HEK293 (cell line): ENCODE data around the gene CSPG4.

Experiments
- BCL11A ChIP-seq: fragments of 450-650 bp; formaldehyde crosslinking; IDR thresholded peaks from 2 replicates; pipeline ENCODE4 v1.5.1; 2016; ENCODE audit warnings: low read depth, missing biosample characterization, missing genetic modification characterization
- GLIS2 ChIP-seq: fragments of 450-650 bp; formaldehyde crosslinking; IDR thresholded peaks from 2 replicates; pipeline ENCODE4 v1.5.1; 2016; ENCODE audit warnings: missing biosample characterization, missing genetic modification characterization
- IKZF3 ChIP-seq: fragments of 450-650 bp; IDR thresholded peaks from 2 replicates; pipeline ENCODE4 v1.5.0; 2018; ENCODE audit warnings: missing biosample characterization, mild to moderate bottlenecking, missing genetic modification characterization, moderate library complexity
- KLF8 ChIP-seq: fragments of 450-650 bp; formaldehyde crosslinking; IDR thresholded peaks from 2 replicates; pipeline ENCODE4 v1.5.1; 2016; ENCODE audit warnings: missing biosample characterization, missing genetic modification characterization
- PATZ1 ChIP-seq: fragments of 450-650 bp; formaldehyde crosslinking; IDR thresholded peaks from 2 replicates; pipeline ENCODE4 v1.5.1; 2016; ENCODE audit warnings: missing biosample characterization, missing genetic modification characterization
- SP2 ChIP-seq: fragments of 450-650 bp; formaldehyde crosslinking; IDR thresholded peaks from 2 replicates; pipeline ENCODE4 v1.5.1; 2016; ENCODE audit warnings: missing biosample characterization, missing genetic modification characterization
- SP3 ChIP-seq: fragments of 450-650 bp; formaldehyde crosslinking; IDR thresholded peaks from 2 replicates; pipeline ENCODE4 v1.5.1; 2016; ENCODE audit warnings: missing biosample characterization, missing genetic modification characterization
- SP7 ChIP-seq: fragments of 450-650 bp; formaldehyde crosslinking; IDR thresholded peaks from 2 replicates; pipeline ENCODE4 v1.5.1; 2016; ENCODE audit warnings: missing biosample characterization, missing genetic modification characterization
- ZFP69B ChIP-seq: fragments of 450-650 bp; formaldehyde crosslinking; IDR thresholded peaks from 2 replicates; pipeline ENCODE4 v1.5.1; 2016; ENCODE audit warnings: missing biosample characterization, missing genetic modification characterization
- ZNF140 ChIP-seq: fragments of 450-650 bp; formaldehyde crosslinking; IDR thresholded peaks from 2 replicates; pipeline ENCODE4 v1.5.1; 2016; ENCODE audit warnings: missing biosample characterization, missing genetic modification characterization
- ZNF148 ChIP-seq: fragments of 450-650 bp; formaldehyde crosslinking; IDR thresholded peaks from 2 replicates; pipeline ENCODE4 v1.5.0; 2017; ENCODE audit warnings: missing biosample characterization, missing genetic modification characterization, borderline replicate concordance
- ZNF174 ChIP-seq: fragments of 450-650 bp; formaldehyde crosslinking; IDR thresholded peaks from 2 replicates; pipeline ENCODE4 v1.5.0; 2017; ENCODE audit warnings: missing biosample characterization, mild to moderate bottlenecking, missing genetic modification characterization
- ZNF184 ChIP-seq: fragments of 450-650 bp; IDR thresholded peaks from 2 replicates; pipeline ENCODE4 v1.5.1; 2018; ENCODE audit warnings: missing biosample characterization, mild to moderate bottlenecking, missing genetic modification characterization
- ZNF350 ChIP-seq: fragments of 450-650 bp; formaldehyde crosslinking; IDR thresholded peaks from 2 replicates; pipeline ENCODE4 v1.5.0; 2017; ENCODE audit warnings: missing biosample characterization, mild to moderate bottlenecking, missing genetic modification characterization
- ZNF571 ChIP-seq: fragments of 450-650 bp; formaldehyde crosslinking; IDR thresholded peaks from 2 replicates; pipeline ENCODE4 v1.5.0; 2017; ENCODE audit warnings: missing biosample characterization, missing genetic modification characterization
- ZNF692 ChIP-seq: fragments of 450-650 bp; formaldehyde crosslinking; IDR thresholded peaks from 2 replicates; pipeline ENCODE4 v1.5.1; 2016; ENCODE audit warnings: missing biosample characterization, missing genetic modification characterization
- ZNF830 ChIP-seq: fragments of 450-650 bp; IDR thresholded peaks from 2 replicates; pipeline ENCODE4 v1.5.0; 2018; ENCODE audit warnings: missing biosample characterization, missing genetic modification characterization, low read depth, mild to moderate bottlenecking, moderate library complexity
- TF ChIP-seq, protein P1 (sequence below): fragments of 450-650 bp; IDR thresholded peaks from 2 replicates; pipeline ENCODE4 v1.5.1; 2018; ENCODE audit warnings: missing biosample characterization, mild to moderate bottlenecking, missing genetic modification characterization
- TF ChIP-seq, protein P2 (sequence below): fragments of 450-650 bp; formaldehyde crosslinking; IDR thresholded peaks from 2 replicates; pipeline ENCODE4 v1.5.1; 2017; ENCODE audit warnings: missing biosample characterization, mild to moderate bottlenecking, missing genetic modification characterization, moderate library complexity
- TF ChIP-seq, protein P3 (sequence below): fragments of 450-650 bp; formaldehyde crosslinking; conservative IDR thresholded peaks from 2 replicates; pipeline ENCODE4 v1.5.1; 2016; ENCODE audit warnings: low read depth, missing biosample characterization, missing genetic modification characterization
- TF ChIP-seq, protein P4 (sequence below): fragments of 450-650 bp; formaldehyde crosslinking; IDR thresholded peaks from 2 replicates; pipeline ENCODE4 v1.5.1; 2016; ENCODE audit warnings: missing biosample characterization, missing genetic modification characterization

Gene CSPG4

GRCh38 chr15:75647370-75648155 is 65.1 kb downstream of the CSPG4 start, which contains the start of gene SNX33 (continued):
- TF ChIP-seq, protein P1, sequence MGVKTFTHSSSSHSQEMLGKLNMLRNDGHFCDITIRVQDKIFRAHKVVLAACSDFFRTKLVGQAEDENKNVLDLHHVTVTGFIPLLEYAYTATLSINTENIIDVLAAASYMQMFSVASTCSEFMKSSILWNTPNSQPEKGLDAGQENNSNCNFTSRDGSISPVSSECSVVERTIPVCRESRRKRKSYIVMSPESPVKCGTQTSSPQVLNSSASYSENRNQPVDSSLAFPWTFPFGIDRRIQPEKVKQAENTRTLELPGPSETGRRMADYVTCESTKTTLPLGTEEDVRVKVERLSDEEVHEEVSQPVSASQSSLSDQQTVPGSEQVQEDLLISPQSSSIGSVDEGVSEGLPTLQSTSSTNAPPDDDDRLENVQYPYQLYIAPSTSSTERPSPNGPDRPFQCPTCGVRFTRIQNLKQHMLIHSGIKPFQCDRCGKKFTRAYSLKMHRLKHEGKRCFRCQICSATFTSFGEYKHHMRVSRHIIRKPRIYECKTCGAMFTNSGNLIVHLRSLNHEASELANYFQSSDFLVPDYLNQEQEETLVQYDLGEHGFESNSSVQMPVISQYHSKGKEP (tag by site-specific recombination): peak; percentile 69; the same call in 1 of the 2 replicates
- TF ChIP-seq IKZF3 (tag by site-specific recombination) (peak; percentile 83), ZNF140 (tag by site-specific recombination) (0 out of 2 replicates have a peak, but pooled peaks have one; percentile 6), ZNF148 (tag by site-specific recombination) (no peak), SP2 (peak; percentile 86), ZNF571 (no peak), ZNF174 (tag by site-specific recombination) (no peak), BCL11A (peak; percentile 70), GLIS2 (tag by site-specific recombination) (peak; percentile 94), ZNF184 (tag by site-specific recombination) (peak; percentile 87), PATZ1 (tag by site-specific recombination) (peak; percentile 91), ZFP69B (tag by site-specific recombination) (peak; percentile 38; the same call in 1 of the 2 replicates), SP3 (tag by site-specific recombination) (peak; percentile 93), ZNF692 (tag by site-specific recombination) (peak; percentile 73; the same call in 1 of the 2 replicates), ZNF830 (tag by site-specific recombination) (no peak), SP7 (tag by site-specific recombination) (peak; percentile 54; the same call in 1 of the 2 replicates), ZNF350 (tag by site-specific recombination) (no peak), KLF8 (tag by site-specific recombination) (peak; percentile 89)
- TF ChIP-seq, protein P2, sequence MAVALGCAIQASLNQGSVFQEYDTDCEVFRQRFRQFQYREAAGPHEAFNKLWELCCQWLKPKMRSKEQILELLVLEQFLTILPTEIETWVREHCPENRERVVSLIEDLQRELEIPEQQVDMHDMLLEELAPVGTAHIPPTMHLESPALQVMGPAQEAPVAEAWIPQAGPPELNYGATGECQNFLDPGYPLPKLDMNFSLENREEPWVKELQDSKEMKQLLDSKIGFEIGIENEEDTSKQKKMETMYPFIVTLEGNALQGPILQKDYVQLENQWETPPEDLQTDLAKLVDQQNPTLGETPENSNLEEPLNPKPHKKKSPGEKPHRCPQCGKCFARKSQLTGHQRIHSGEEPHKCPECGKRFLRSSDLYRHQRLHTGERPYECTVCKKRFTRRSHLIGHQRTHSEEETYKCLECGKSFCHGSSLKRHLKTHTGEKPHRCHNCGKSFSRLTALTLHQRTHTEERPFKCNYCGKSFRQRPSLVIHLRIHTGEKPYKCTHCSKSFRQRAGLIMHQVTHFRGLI: peak; percentile 69; the same call in 1 of the 2 replicates
- TF ChIP-seq, protein P3, sequence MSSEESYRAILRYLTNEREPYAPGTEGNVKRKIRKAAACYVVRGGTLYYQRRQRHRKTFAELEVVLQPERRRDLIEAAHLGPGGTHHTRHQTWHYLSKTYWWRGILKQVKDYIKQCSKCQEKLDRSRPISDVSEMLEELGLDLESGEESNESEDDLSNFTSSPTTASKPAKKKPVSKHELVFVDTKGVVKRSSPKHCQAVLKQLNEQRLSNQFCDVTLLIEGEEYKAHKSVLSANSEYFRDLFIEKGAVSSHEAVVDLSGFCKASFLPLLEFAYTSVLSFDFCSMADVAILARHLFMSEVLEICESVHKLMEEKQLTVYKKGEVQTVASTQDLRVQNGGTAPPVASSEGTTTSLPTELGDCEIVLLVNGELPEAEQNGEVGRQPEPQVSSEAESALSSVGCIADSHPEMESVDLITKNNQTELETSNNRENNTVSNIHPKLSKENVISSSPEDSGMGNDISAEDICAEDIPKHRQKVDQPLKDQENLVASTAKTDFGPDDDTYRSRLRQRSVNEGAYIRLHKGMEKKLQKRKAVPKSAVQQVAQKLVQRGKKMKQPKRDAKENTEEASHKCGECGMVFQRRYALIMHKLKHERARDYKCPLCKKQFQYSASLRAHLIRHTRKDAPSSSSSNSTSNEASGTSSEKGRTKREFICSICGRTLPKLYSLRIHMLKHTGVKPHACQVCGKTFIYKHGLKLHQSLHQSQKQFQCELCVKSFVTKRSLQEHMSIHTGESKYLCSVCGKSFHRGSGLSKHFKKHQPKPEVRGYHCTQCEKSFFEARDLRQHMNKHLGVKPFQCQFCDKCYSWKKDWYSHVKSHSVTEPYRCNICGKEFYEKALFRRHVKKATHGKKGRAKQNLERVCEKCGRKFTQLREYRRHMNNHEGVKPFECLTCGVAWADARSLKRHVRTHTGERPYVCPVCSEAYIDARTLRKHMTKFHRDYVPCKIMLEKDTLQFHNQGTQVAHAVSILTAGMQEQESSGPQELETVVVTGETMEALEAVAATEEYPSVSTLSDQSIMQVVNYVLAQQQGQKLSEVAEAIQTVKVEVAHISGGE (tag by site-specific recombination): peak; percentile 69; the same call in 1 of the 2 replicates
- TF ChIP-seq, protein P4, sequence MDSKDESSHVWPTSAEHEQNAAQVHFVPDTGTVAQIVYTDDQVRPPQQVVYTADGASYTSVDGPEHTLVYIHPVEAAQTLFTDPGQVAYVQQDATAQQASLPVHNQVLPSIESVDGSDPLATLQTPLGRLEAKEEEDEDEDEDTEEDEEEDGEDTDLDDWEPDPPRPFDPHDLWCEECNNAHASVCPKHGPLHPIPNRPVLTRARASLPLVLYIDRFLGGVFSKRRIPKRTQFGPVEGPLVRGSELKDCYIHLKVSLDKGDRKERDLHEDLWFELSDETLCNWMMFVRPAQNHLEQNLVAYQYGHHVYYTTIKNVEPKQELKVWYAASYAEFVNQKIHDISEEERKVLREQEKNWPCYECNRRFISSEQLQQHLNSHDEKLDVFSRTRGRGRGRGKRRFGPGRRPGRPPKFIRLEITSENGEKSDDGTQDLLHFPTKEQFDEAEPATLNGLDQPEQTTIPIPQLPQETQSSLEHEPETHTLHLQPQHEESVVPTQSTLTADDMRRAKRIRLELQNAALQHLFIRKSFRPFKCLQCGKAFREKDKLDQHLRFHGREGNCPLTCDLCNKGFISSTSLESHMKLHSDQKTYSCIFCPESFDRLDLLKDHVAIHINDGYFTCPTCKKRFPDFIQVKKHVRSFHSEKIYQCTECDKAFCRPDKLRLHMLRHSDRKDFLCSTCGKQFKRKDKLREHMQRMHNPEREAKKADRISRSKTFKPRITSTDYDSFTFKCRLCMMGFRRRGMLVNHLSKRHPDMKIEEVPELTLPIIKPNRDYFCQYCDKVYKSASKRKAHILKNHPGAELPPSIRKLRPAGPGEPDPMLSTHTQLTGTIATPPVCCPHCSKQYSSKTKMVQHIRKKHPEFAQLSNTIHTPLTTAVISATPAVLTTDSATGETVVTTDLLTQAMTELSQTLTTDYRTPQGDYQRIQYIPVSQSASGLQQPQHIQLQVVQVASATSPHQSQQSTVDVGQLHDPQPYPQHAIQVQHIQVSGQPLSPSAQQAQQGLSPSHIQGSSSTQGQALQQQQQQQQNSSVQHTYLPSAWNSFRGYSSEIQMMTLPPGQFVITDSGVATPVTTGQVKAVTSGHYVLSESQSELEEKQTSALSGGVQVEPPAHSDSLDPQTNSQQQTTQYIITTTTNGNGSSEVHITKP (tag by site-specific recombination): peak; percentile 49
